Measurements from ENCODE around the gene SERGEF.

Gene SERGEF

GRCh38 chr11:17742019-17742418 is 270.8 kb downstream of the SERGEF start:
- TF ChIP-seq CTCF (conservative IDR thresholded peaks at IDR 0.05; ENCODE audit: low read depth, low read length), result no peak
- DNase-seq (ENCODE audit: low read depth), result no peak

GRCh38 chr11:17741487-17741886 is 271.4 kb downstream of the SERGEF start:
- no peak overlapping the region for H3K4me3 ChIP-seq (ENCODE audit: low read length)
- DNase-seq (ENCODE audit: low read depth), result no peak
- TF ChIP-seq CTCF (conservative IDR thresholded peaks at IDR 0.05; ENCODE audit: low read depth, low read length), result no peak

More at GRCh38 chr11:17742019-17742418, 270.8 kb downstream of the SERGEF start:
- no peak overlapping the region for H3K4me3 ChIP-seq (ENCODE audit: low read length)

GRCh38 chr11:17740649-17741235 is 272.1 kb downstream of the SERGEF start:
- no peak for TF ChIP-seq CTCF (conservative IDR thresholded peaks at IDR 0.05; ENCODE audit: low read depth, low read length)
- no peak for DNase-seq (ENCODE audit: low read depth)
- no peak overlapping the region for H3K4me3 ChIP-seq (ENCODE audit: low read length)

GRCh38 chr11:17739945-17740338 is 272.9 kb downstream of the SERGEF start:
- no peak overlapping the region for H3K4me3 ChIP-seq (ENCODE audit: low read length)
- no peak for DNase-seq (ENCODE audit: low read depth)
- TF ChIP-seq CTCF (conservative IDR thresholded peaks at IDR 0.05; ENCODE audit: low read depth, low read length), result no peak

- no peak overlapping the region for H3K4me3 ChIP-seq (ENCODE audit: low read length)
- no peak for TF ChIP-seq CTCF (conservative IDR thresholded peaks at IDR 0.05; ENCODE audit: low read depth, low read length)
- no peak for DNase-seq (ENCODE audit: low read depth)
Observed at GRCh38 chr11:17738151-17738973, 274.5 kb downstream of the SERGEF start.
